Activated CD4-positive, alpha-beta T cell treated with anti-CD3 and anti-CD28 coated beads for 4 hours (primary cell): ENCODE data around the gene PSD.

Experiments used
- DNase-seq, 2 donors: peaks; one replicate each; pipeline ENCODE4 v3.0.0-alpha.2; 2020

Gene PSD

GRCh38 chr10:102419269-102420180 is 940 bp upstream of the PSD start:
- DNase-seq = peak; percentile 62 to 64

GRCh38 chr10:102416695-102417094 is 1.9 kb downstream of the PSD start:
- no peak for DNase-seq

- DNase-seq = no peak
These were observed 2.3 kb downstream of the PSD start for GRCh38 chr10:102416283-102416682.

GRCh38 chr10:102414749-102415148 is 3.8 kb downstream of the PSD start:
- DNase-seq = no peak

GRCh38 chr10:102413806-102414561 is 4.6 kb downstream of the PSD start:
- no peak for DNase-seq

GRCh38 chr10:102413053-102413705 is 5.4 kb downstream of the PSD start:
- no peak for DNase-seq

- DNase-seq = no peak
These were observed 6.3 kb downstream of the PSD start for GRCh38 chr10:102412293-102412692.

- no peak for DNase-seq
These were observed 7.0 kb downstream of the PSD start for GRCh38 chr10:102411341-102412255.

- DNase-seq = peak; percentile 71
These were observed 8.0 kb downstream of the PSD start for GRCh38 chr10:102410429-102411073.

GRCh38 chr10:102409604-102410428 is 8.8 kb downstream of the PSD start:
- no peak for DNase-seq

GRCh38 chr10:102408728-102409603 is 9.6 kb downstream of the PSD start:
- DNase-seq = peak; percentile 81 to 83

GRCh38 chr10:102408131-102408727 is 10.4 kb downstream of the PSD start:
- DNase-seq = no peak

- DNase-seq = no peak
These were observed 11.0 kb downstream of the PSD start for GRCh38 chr10:102407425-102408130.

GRCh38 chr10:102406815-102407214 is 11.8 kb downstream of the PSD start:
- DNase-seq = no peak

- DNase-seq = no peak
These were observed 13.0 kb downstream of the PSD start for GRCh38 chr10:102405632-102406031.

- DNase-seq = no peak
These were observed 13.4 kb downstream of the PSD start for GRCh38 chr10:102405108-102405571.

- DNase-seq = no peak
These were observed 14.1 kb downstream of the PSD start for GRCh38 chr10:102404361-102405107.

GRCh38 chr10:102403115-102403514 is 15.5 kb downstream of the PSD start:
- no peak for DNase-seq
